Stimulated activated memory B cell treated with anti-CD40 and anti-IgM and Interleukin-4, amounts not matched to agents 10 μg/mL and 1 μg/mL and 100 μg/mL, for 72 hours (primary cell): ENCODE measurements around the gene CATSPER4.

Source experiments
- ATAC-seq: fragments of 150-1000 bp; cut with Tn5 transposase; 2 replicates; pipeline ENCODE4 v1.10.0; 2021
- H3K27ac Mint-ChIP-seq: one replicate; pipeline ENCODE4 v1.8.0; 2022; ENCODE audit warnings: mild to moderate bottlenecking, mixed read lengths
- H3K27me3 Mint-ChIP-seq: one replicate; pipeline ENCODE4 v1.8.0; 2022; ENCODE audit warnings: mixed read lengths
- H3K36me3 Mint-ChIP-seq: one replicate; pipeline ENCODE4 v1.8.0; 2022; ENCODE audit warnings: mixed read lengths
- H3K4me1 Mint-ChIP-seq: one replicate; pipeline ENCODE4 v1.8.0; 2022; ENCODE audit warnings: mixed read lengths
- H3K4me3 Mint-ChIP-seq: one replicate; pipeline ENCODE4 v1.8.0; 2022; ENCODE audit warnings: mild to moderate bottlenecking, moderate library complexity, mixed read lengths
- H3K9me3 Mint-ChIP-seq: one replicate; pipeline ENCODE4 v1.8.0; 2022; ENCODE audit warnings: mixed read lengths

CATSPER4 gene

GRCh38 chr1:26177182-26177684 lies 13.2 kb upstream of the CATSPER4 start, which contains the start of gene CNKSR1:
TSS of gene CNKSR1 (plus strand) at chr1:26177491. CDS start at chr1:26177548, 57 bp downstream.
- H3K4me1 Mint-ChIP-seq: no peaks in the 10 kb centered on the region
- H3K9me3 Mint-ChIP-seq: no peaks in the 10 kb centered on the region
- no peaks in the 10 kb centered on the region for H3K27me3 Mint-ChIP-seq
- H3K27ac Mint-ChIP-seq: no peak within 1 kb of the TSS
- ATAC-seq: no peak
- no peaks in the 10 kb centered on the region for H3K36me3 Mint-ChIP-seq
- H3K4me3 Mint-ChIP-seq: no peak within 1 kb of the TSS

DNA sequence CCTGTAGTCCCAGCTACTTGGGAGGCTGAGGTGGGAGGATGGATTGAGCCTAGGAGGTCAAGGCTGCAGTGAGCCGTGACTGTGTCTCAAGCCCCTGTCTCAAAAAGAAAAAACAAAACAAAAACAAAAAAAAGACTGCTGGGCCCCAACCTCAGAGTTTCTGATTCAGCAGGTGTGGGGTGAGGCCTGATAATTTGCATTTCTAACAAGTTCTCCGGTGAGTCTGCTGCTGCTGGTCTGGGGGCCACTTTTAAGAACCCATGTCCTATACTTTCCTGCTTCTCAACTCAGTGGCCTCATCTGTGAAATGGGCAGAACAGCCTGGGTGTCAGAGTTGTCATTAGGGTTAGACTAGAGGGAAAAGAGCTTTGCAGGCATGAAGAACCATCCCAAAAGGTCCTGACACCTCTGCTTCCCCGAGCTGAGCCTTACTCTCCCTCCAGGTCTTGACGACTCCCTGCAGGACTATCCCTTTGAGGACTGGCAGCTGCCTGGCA lies 10.3 kb upstream of the CATSPER4 start:
- Mint-ChIP-seq H3K36me3 (no peaks in the 10 kb centered on the region), H3K27ac (no peak overlapping the region), H3K27me3 (no peaks in the 10 kb centered on the region), H3K9me3 (no peaks in the 10 kb centered on the region), H3K4me1 (no peaks in the 10 kb centered on the region), H3K4me3 (no peak overlapping the region)
- ATAC-seq: no peak

DNA sequence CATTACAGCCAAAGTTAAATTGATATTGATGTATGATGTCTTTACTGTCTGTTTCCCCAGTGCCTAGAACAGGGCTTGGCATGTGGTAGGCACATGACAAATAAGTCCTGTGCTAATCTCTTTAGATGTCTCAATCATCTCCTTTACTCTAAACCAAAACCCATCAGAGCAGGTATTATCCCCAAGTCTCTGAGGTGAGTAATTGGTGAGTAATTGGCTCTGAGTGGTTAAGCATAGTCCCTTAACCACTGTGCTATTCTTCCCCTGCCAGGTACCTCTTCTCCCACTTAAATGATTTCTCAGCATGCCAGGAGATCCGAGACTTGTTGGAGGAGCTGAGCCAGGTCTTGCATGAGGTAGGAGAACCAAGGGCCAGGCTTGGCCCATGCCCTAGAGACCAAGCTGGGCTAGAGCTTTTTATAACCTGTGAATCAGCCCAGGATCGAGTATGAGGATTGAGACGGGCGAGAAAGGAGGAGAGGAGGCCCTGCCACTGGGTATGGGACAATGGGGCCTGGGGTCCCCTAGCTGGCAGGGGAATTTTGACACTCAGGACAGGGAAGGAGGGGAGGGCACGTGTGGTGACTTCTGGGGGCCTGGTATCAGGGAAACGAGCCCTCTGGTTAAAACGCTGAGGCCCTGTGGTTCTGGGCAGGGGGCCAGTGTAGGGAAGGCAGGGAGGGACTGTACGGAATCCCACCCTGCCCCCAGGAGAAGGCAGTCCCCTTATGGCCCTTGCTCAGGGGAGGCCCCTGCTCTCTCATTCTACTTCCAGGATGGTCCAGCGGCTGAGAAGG lies 8.6 kb upstream of the CATSPER4 start:
- Mint-ChIP-seq H3K9me3 (no peaks in the 10 kb centered on the region), H3K4me3 (no peak overlapping the region), H3K27me3 (no peaks in the 10 kb centered on the region), H3K4me1 (no peaks in the 10 kb centered on the region), H3K27ac (no peak overlapping the region), H3K36me3 (no peaks in the 10 kb centered on the region)
- peak; percentile 40 for ATAC-seq

DNA sequence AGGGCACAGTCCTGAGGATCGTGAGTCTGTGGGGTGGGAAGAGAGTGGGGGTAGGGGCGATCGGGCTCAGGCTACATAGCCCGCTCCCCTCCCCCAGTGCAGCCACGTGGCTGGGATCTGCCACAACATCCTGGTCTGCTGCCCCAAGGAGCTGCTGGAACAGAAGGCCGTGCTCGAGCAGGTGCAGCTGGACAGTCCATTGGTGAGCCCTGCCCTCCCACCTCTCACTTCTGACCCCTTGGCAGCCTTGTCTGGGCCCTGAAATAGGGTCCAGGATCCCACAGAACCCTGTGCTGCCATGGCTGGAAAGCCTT lies 8.1 kb upstream of the CATSPER4 start:
- H3K4me1 Mint-ChIP-seq: no peaks in the 10 kb centered on the region
- H3K36me3 Mint-ChIP-seq: no peaks in the 10 kb centered on the region
- H3K4me3 Mint-ChIP-seq: no peak overlapping the region
- H3K27ac Mint-ChIP-seq: no peak overlapping the region
- H3K9me3 Mint-ChIP-seq: no peaks in the 10 kb centered on the region
- no peaks in the 10 kb centered on the region for H3K27me3 Mint-ChIP-seq
- ATAC-seq: no peak

DNA sequence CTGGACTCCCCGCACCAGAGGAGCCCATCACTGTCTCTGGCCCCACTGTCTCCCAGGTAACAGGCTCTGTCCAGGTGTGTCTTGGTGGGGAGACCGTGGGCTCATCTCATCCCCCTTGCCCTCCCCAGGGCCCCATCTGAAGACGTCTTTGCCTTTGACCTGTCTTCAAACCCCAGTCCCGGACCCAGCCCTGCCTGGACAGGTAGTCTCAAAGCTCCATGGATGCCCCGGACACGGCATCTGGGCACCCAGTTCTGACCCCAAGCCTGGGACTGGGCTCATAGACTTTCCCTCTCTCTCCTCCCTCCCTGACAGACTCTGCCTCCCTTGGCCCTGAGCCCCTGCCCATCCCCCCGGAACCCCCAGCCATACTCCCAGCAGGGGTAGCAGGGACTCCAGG lies 6.3 kb upstream of the CATSPER4 start:
- H3K9me3 Mint-ChIP-seq: no peaks in the 10 kb centered on the region
- no peaks in the 10 kb centered on the region for H3K27me3 Mint-ChIP-seq
- H3K27ac Mint-ChIP-seq: no peak overlapping the region
- no peak overlapping the region for H3K4me3 Mint-ChIP-seq
- no peaks in the 10 kb centered on the region for H3K4me1 Mint-ChIP-seq
- no peak for ATAC-seq
- H3K36me3 Mint-ChIP-seq: no peaks in the 10 kb centered on the region

DNA sequence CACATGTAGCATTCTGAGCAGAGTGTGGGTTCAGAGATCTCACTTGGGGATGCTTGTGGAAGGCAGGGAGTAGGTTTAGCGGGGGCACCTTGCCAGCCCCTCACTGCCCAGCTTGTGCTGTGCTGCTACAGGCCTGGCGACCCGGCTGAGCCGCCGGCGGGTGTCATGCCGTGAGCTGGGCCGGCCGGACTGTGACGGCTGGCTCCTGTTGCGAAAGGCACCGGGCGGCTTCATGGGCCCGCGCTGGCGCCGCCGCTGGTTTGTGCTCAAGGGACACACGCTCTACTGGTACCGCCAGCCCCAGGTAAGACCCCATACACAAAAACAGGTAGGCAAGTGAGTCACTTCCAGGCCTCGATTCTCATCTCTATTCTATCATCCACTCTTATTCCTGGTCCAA lies 5.5 kb upstream of the CATSPER4 start:
- H3K9me3 Mint-ChIP-seq: no peaks in the 10 kb centered on the region
- no peaks in the 10 kb centered on the region for H3K36me3 Mint-ChIP-seq
- no peak for ATAC-seq
- H3K27ac Mint-ChIP-seq: no peak overlapping the region
- no peak overlapping the region for H3K4me3 Mint-ChIP-seq
- no peaks in the 10 kb centered on the region for H3K27me3 Mint-ChIP-seq
- H3K4me1 Mint-ChIP-seq: no peaks in the 10 kb centered on the region

GRCh38 chr1:26187882-26188281 lies 2.5 kb upstream of the CATSPER4 start:
- H3K27me3 Mint-ChIP-seq: peaks cover 8% of the 10 kb centered on the region
- H3K9me3 Mint-ChIP-seq: no peaks in the 10 kb centered on the region
- no peak for ATAC-seq
- H3K36me3 Mint-ChIP-seq: no peaks in the 10 kb centered on the region
- H3K27ac Mint-ChIP-seq: no peak overlapping the region
- no peak overlapping the region for H3K4me3 Mint-ChIP-seq
- H3K4me1 Mint-ChIP-seq: no peaks in the 10 kb centered on the region

DNA sequence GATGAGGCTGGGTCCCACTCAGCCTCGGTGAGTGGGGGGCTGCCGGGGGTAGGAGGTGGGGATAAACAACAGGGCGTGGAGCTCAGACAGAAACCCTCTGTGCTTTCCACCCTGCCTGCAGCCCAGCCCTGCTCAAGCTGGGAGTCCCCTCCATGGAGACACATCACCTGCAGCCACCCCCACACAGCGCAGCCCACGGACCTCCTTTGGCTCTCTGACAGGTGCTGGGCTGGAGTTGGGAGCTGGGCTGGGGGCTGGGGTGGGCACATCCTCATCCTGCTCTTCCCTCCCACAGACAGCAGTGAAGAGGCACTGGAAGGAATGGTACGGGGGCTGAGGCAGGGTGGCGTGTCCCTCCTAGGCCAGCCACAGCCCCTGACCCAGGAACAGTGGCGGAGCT lies 1.9 kb upstream of the CATSPER4 start:
- Mint-ChIP-seq H3K27ac (no peak overlapping the region), H3K36me3 (no peaks in the 10 kb centered on the region), H3K4me3 (no peak overlapping the region), H3K4me1 (no peaks in the 10 kb centered on the region), H3K9me3 (no peaks in the 10 kb centered on the region), H3K27me3 (peaks cover 8% of the 10 kb centered on the region)
- ATAC-seq: no peak

DNA sequence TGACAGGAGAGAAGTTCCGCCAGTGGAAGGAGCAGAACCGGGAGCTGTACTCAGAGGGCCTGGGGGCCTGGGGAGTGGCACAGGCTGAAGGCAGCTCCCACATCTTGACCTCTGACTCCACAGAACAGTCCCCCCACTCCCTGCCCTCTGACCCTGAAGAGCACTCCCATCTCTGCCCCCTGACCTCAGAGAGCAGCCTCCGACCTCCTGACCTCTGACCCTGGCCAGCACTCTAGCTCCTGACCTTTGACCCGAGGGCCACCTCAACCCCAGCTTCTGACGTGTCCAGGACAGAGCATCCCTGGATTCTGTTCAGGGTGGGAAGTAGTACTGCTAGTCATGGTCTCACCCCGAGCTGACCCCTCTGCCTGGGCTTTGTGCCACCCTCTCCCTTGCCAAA lies 1.1 kb upstream of the CATSPER4 start:
- no peaks in the 10 kb centered on the region for H3K9me3 Mint-ChIP-seq
- H3K4me3 Mint-ChIP-seq: no peak overlapping the region
- H3K27me3 Mint-ChIP-seq: peaks cover 8% of the 10 kb centered on the region

DNA sequence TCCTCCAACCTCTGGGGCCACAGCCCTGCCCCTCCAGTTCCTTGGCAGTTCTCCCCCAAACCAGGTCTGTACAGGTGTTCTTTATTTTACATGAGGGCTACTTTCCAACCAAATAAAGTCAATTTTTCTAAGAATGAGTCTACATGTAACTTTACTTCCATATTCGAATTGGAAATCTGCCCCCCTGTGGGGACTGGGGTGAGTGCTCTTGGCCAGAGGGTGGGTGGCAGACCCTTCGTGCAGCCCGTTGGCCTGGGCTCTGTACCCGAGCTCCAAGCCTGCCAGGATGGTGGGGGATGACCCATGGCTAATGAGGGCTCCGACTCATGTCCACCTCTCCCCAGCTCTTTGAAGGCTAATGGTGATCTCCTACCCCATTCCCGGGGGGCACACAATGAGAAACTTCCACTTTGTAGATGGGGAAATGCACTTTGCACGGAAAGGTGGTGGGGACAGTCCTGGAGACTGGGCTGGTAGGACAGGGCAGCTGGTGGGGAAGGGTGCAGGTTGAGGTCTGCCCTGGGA lies 589 bp upstream of the CATSPER4 start:
- Mint-ChIP-seq H3K9me3 (no peaks in the 10 kb centered on the region), H3K27me3 (peaks cover 8% of the 10 kb centered on the region), H3K27ac (no peak overlapping the region), H3K4me1 (no peaks in the 10 kb centered on the region), H3K4me3 (no peak overlapping the region), H3K36me3 (no peaks in the 10 kb centered on the region)
- ATAC-seq: no peak

More for the DNA sequence above, 1.1 kb upstream of the CATSPER4 start:
- no peak for ATAC-seq
- H3K4me1 Mint-ChIP-seq: no peaks in the 10 kb centered on the region
- H3K36me3 Mint-ChIP-seq: no peaks in the 10 kb centered on the region
- no peak overlapping the region for H3K27ac Mint-ChIP-seq

DNA sequence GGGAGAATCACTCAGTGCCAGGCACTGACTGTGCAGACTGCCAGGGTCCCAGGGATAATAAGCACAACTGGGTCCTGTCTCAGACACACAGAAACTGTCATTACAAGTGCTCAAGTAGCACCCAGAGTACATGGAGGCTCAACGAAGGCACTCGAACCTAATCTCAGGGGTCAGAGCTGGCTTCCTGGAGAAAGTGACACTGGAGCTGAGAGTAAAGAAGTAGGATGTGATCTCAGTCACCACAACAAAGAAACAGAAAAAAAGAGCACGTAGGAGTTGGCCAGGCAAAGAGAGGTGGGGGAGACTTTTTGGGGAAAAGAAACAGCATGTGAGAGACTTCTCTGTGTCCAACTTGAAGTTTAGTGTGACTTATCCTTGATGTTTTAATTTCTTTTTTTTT lies 1.3 kb downstream of the CATSPER4 start:
- peaks cover 10% of the 10 kb centered on the region for H3K27me3 Mint-ChIP-seq
- no peak overlapping the region for H3K27ac Mint-ChIP-seq
- no peaks in the 10 kb centered on the region for H3K9me3 Mint-ChIP-seq
- H3K4me3 Mint-ChIP-seq: no peak overlapping the region
- no peak for ATAC-seq
- no peaks in the 10 kb centered on the region for H3K36me3 Mint-ChIP-seq
- no peaks in the 10 kb centered on the region for H3K4me1 Mint-ChIP-seq

DNA sequence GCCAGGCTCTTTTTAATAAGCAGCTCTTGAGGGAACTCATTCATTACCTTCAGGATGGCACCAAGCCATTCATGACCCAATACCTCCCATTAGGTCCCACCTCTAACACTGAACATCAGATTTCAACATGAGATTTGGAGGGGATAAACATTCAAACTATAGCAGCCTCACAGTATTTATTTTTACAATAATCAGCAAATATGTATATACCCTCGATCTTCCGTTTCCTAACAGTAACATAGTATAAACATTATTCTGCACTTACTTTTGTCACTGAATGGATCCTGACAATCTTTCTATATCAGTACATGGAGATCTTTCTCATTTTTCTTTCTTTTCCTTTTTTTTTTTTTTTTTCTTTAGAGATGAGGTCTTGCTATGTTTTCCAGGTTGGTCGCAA lies 5.4 kb downstream of the CATSPER4 start:
- peaks cover 50% of the 10 kb centered on the region for H3K27me3 Mint-ChIP-seq
- H3K9me3 Mint-ChIP-seq: no peaks in the 10 kb centered on the region
- H3K4me3 Mint-ChIP-seq: no peak overlapping the region
- H3K4me1 Mint-ChIP-seq: no peaks in the 10 kb centered on the region
- H3K27ac Mint-ChIP-seq: no peak overlapping the region
- no peaks in the 10 kb centered on the region for H3K36me3 Mint-ChIP-seq
- no peak for ATAC-seq

DNA sequence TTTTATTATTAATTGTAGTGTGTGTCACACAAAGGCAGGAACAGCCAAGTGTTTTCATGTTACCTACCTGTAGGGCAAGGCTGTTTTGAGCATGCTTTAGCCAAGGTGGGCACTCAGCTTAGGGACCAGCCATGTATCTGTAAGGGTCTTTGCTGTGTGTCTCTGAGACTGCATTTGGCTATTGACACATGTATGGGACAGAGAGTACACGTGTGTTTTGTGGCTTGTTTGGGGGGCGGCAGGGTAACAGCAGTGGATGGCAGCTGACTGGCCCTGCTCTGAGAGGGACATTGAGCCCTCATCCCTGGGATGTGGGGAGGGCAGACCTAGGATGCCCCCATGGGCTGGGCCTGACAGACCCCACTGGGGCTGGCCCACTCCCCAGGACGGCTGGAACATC lies 6.9 kb downstream of the CATSPER4 start:
- Mint-ChIP-seq H3K36me3 (no peaks in the 10 kb centered on the region), H3K4me1 (peaks cover 13% of the 10 kb centered on the region), H3K27ac (no peak overlapping the region), H3K27me3 (peaks cover 49% of the 10 kb centered on the region), H3K4me3 (no peak overlapping the region), H3K9me3 (no peaks in the 10 kb centered on the region)
- no peak for ATAC-seq

DNA sequence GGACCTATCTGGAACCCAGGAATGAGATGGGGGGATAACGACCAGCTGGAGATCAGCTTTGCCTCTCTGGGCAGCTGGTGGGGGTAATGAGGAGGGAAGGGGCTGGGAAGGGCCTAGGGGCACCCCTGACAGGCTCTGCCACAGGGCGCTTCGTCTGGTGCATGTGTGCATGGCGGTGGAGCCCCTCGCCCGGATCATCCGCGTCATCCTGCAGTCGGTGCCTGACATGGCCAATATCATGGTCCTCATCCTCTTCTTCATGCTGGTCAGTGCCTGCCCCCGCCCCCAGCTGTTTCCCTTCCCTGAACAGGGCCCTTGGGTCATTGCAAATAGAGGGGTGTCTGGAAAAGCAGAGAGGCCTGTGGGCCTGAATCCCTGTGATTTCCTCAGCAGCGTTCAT lies 7.4 kb downstream of the CATSPER4 start:
- H3K27ac Mint-ChIP-seq: no peak overlapping the region
- peaks cover 54% of the 10 kb centered on the region for H3K27me3 Mint-ChIP-seq
- no peaks in the 10 kb centered on the region for H3K36me3 Mint-ChIP-seq
- no peaks in the 10 kb centered on the region for H3K9me3 Mint-ChIP-seq
- peaks cover 13% of the 10 kb centered on the region for H3K4me1 Mint-ChIP-seq
- no peak overlapping the region for H3K4me3 Mint-ChIP-seq
- ATAC-seq: no peak

GRCh38 chr1:26200413-26200812 lies 10.0 kb downstream of the CATSPER4 start:
- no peak for ATAC-seq
- peaks cover 13% of the 10 kb centered on the region for H3K4me1 Mint-ChIP-seq
- no peaks in the 10 kb centered on the region for H3K9me3 Mint-ChIP-seq
- H3K4me3 Mint-ChIP-seq: no peak overlapping the region
- no peaks in the 10 kb centered on the region for H3K36me3 Mint-ChIP-seq
- H3K27ac Mint-ChIP-seq: no peak overlapping the region
- H3K27me3 Mint-ChIP-seq: peaks cover 62% of the 10 kb centered on the region

GRCh38 chr1:26203642-26204318 lies 13.4 kb downstream of the CATSPER4 start:
- Mint-ChIP-seq H3K4me1 (peaks cover 13% of the 10 kb centered on the region), H3K9me3 (no peaks in the 10 kb centered on the region), H3K36me3 (no peaks in the 10 kb centered on the region), H3K27ac (no peak overlapping the region), H3K27me3 (peaks cover 41% of the 10 kb centered on the region), H3K4me3 (no peak overlapping the region)
- ATAC-seq: no peak
